GM19351 (cell line): ENCODE measurements around the gene TPD52L1.
A peak's percentile ranks its signal among the peaks of the same experiment; 100 is the strongest.

Experiments
- ATAC-seq: cut with Tn5 transposase; IDR thresholded peaks from one replicate; pipeline ENCODE4 v1.9.1; 2021; ENCODE audit warnings: mild to moderate bottlenecking, moderate library complexity; ENCODE audit not compliant: unreplicated experiment

The TPD52L1 gene

GRCh38 chr6:125174626-125175025 is 21.1 kb downstream of the TPD52L1 start:
- ATAC-seq: no peak

- ATAC-seq: no peak
These were observed 22.0 kb downstream of the TPD52L1 start for GRCh38 chr6:125175466-125176048.

- ATAC-seq: no peak
These were observed 28.9 kb downstream of the TPD52L1 start for GRCh38 chr6:125182237-125183008.

GRCh38 chr6:125183391-125183790 is 29.8 kb downstream of the TPD52L1 start:
- no peak for ATAC-seq

- no peak for ATAC-seq
These were observed 34.5 kb downstream of the TPD52L1 start for GRCh38 chr6:125188037-125188436.

- no peak for ATAC-seq
These were observed 35.1 kb downstream of the TPD52L1 start for GRCh38 chr6:125188594-125189203.

GRCh38 chr6:125189494-125189893 is 35.9 kb downstream of the TPD52L1 start:
- ATAC-seq: no peak

- ATAC-seq: no peak
These were observed 37.1 kb downstream of the TPD52L1 start for GRCh38 chr6:125190667-125191066.

GRCh38 chr6:125191916-125192609 is 38.5 kb downstream of the TPD52L1 start:
- ATAC-seq: peak; percentile 98

GRCh38 chr6:125192610-125192930 is 39.0 kb downstream of the TPD52L1 start:
- ATAC-seq: peak; percentile 1

GRCh38 chr6:125193208-125193607 is 39.6 kb downstream of the TPD52L1 start:
- ATAC-seq: no peak

- ATAC-seq: no peak
These were observed 41.4 kb downstream of the TPD52L1 start for GRCh38 chr6:125194941-125195340.

GRCh38 chr6:125195526-125195925 is 42.0 kb downstream of the TPD52L1 start:
- ATAC-seq: no peak

- no peak for ATAC-seq
These were observed 43.0 kb downstream of the TPD52L1 start for GRCh38 chr6:125196613-125197012.

GRCh38 chr6:125197795-125198269 is 44.3 kb downstream of the TPD52L1 start:
- no peak for ATAC-seq

GRCh38 chr6:125198398-125198937 is 44.9 kb downstream of the TPD52L1 start:
- ATAC-seq: no peak

- ATAC-seq: no peak
These were observed 47.4 kb downstream of the TPD52L1 start for GRCh38 chr6:125200941-125201340.

- no peak for ATAC-seq
These were observed 48.6 kb downstream of the TPD52L1 start for GRCh38 chr6:125201961-125202729.

GRCh38 chr6:125203395-125203794 is 49.8 kb downstream of the TPD52L1 start:
- ATAC-seq: no peak

- ATAC-seq: no peak
These were observed 52.4 kb downstream of the TPD52L1 start for GRCh38 chr6:125205931-125206330.

- no peak for ATAC-seq
These were observed 52.8 kb downstream of the TPD52L1 start for GRCh38 chr6:125206389-125206788.
